HEK293 (cell line): Measurements from ENCODE around the gene SBF1.

Source experiments
- TCF7L2 ChIP-seq: IDR thresholded peaks from 2 replicates; pipeline ENCODE4 v1.6.1; 2011; ENCODE audit warnings: low read depth, mild to moderate bottlenecking, inconsistent platforms, low read length, moderate library complexity, borderline replicate concordance
- ZNF324 ChIP-seq: fragments of 450-650 bp; formaldehyde crosslinking; IDR thresholded peaks from 2 replicates; pipeline ENCODE4 v1.5.1; 2016; ENCODE audit warnings: missing biosample characterization, missing genetic modification characterization

DNA sequence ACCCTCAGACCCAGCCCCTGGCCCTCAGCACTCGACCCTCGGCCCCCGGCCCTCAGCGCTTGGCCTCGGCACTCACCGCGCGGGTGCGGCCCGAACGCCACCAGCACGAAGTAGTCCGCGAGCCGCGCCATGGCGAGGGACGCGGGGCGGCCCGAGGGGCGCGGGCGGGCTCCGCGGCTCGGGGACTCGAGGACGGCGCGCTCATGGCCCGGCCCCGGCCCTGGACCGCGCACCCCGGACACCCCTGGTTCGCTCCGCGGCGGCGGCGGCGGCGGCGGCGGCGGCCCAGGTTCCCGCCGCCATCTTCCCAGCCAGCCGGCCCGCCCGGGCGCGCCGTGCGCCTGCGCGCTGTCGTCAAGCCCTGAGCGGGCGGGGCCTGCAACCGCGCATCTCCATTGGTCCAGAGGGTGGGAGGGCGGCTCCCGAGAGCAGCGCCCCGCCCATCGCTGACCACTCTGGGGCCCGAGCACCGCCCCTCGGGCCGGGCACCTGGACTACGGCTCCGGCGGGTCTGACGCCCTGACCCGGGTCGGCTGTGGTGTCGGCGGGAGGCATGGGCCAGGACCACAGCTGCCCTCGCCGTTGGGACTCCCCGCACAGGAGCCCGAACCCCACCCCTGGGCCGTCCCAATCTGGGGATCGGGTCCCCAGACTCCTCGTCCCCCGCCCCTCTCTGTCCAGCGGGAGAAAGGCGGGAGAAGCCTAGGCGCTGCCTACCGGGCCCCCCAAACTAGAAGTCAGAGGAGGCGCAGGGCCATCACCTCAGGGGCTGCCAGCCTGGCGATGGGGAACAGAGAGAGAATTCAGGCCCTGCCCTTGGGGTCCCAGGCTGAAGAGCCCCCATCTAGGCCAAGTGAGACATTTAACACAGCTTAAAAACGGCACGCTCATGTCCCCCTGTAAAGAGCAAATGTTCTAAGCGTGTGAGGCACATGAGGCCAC, at the start of gene SBF1:
- no peak for TF ChIP-seq TCF7L2
- TF ChIP-seq ZNF324: no peak
